ENCODE measurements around the gene DCTN3. TPM values are rescaled to one million over a fixed set of nuclear protein-coding genes. Genes with fewer than 3 reads are reported as not detected.
"Not testable (repeated sequence)": the region's sequence is repeated elsewhere in the genome, so short reads cannot be mapped to it uniquely, and the experiment has no call there.

Gene DCTN3
- total RNA-seq, 1 donor, result 84.0 TPM

- Histone ChIP-seq H3K27ac (ENCODE audit: low read depth, low read length) (no peak overlapping the region), H3K4me1 (ENCODE audit: insufficient read depth, low read length) (peaks cover 21% of the 10 kb centered on the region), H3K4me2 (ENCODE audit: insufficient read depth, low read length) (no peak overlapping the region), H3K27me3 (ENCODE audit: insufficient read depth, low read length) (no peaks in the 10 kb centered on the region), H3K36me3 (ENCODE audit: insufficient read depth, low read length) (no peaks in the 10 kb centered on the region), H3K9me3 (ENCODE audit: low read depth, low read length) (no peaks in the 10 kb centered on the region), H4K20me1 (ENCODE audit: insufficient read depth, low read length) (peaks cover 4% of the 10 kb centered on the region), H2AFZ (ENCODE audit: low read length) (no peak overlapping the region), H3K79me2 (ENCODE audit: insufficient read depth, low read length) (peaks cover 8% of the 10 kb centered on the region), H3K4me3 (ENCODE audit: insufficient read depth, low read length) (no peak overlapping the region)
- DNase-seq (ENCODE audit: insufficient read length, low spot score, missing footprints), result no peak
- TF ChIP-seq CTCF (IDR thresholded peaks at IDR 0.05; ENCODE audit: extremely low read depth, low read depth, low read length), result no peak
Measured at GRCh38 chr9:34642679-34643078, 22.4 kb upstream of the DCTN3 start.

GRCh38 chr9:34639322-34639721 is 19.0 kb upstream of the DCTN3 start:
- H4K20me1 ChIP-seq (ENCODE audit: insufficient read depth, low read length), result peaks cover 12% of the 10 kb centered on the region
- not testable (repeated sequence) for H3K27ac ChIP-seq (ENCODE audit: low read depth, low read length); H3K27me3 ChIP-seq (ENCODE audit: insufficient read depth, low read length); DNase-seq (ENCODE audit: insufficient read length, low spot score, missing footprints); H2AFZ ChIP-seq (ENCODE audit: low read length); H3K9me3 ChIP-seq (ENCODE audit: low read depth, low read length); H3K4me2 ChIP-seq (ENCODE audit: insufficient read depth, low read length); H3K4me3 ChIP-seq (ENCODE audit: insufficient read depth, low read length); H3K36me3 ChIP-seq (ENCODE audit: insufficient read depth, low read length)
- H3K79me2 ChIP-seq (ENCODE audit: insufficient read depth, low read length), result peaks cover 23% of the 10 kb centered on the region
- H3K4me1 ChIP-seq (ENCODE audit: insufficient read depth, low read length), result peaks cover 21% of the 10 kb centered on the region

GRCh38 chr9:34638138-34638445 is 17.8 kb upstream of the DCTN3 start:
- H3K4me1 ChIP-seq (ENCODE audit: insufficient read depth, low read length), result peaks cover 21% of the 10 kb centered on the region
- peak overlapping the region; percentile 89 for H3K4me3 ChIP-seq (ENCODE audit: insufficient read depth, low read length)
- TF ChIP-seq CTCF (IDR thresholded peaks at IDR 0.05; ENCODE audit: extremely low read depth, low read depth, low read length), result no peak
- H2AFZ ChIP-seq (ENCODE audit: low read length), result peak overlapping the region; percentile 95
- H3K79me2 ChIP-seq (ENCODE audit: insufficient read depth, low read length), result peaks cover 23% of the 10 kb centered on the region
- peak overlapping the region; percentile 87 for H3K4me2 ChIP-seq (ENCODE audit: insufficient read depth, low read length)
- H4K20me1 ChIP-seq (ENCODE audit: insufficient read depth, low read length), result peaks cover 18% of the 10 kb centered on the region
- no peaks in the 10 kb centered on the region for H3K9me3 ChIP-seq (ENCODE audit: low read depth, low read length)
- no peak for DNase-seq (ENCODE audit: insufficient read length, low spot score, missing footprints)
- H3K27me3 ChIP-seq (ENCODE audit: insufficient read depth, low read length), result no peaks in the 10 kb centered on the region
- H3K27ac ChIP-seq (ENCODE audit: low read depth, low read length), result peak overlapping the region; percentile 64
- H3K36me3 ChIP-seq (ENCODE audit: insufficient read depth, low read length), result peaks cover 8% of the 10 kb centered on the region

GRCh38 chr9:34637356-34638137 is 17.3 kb upstream of the DCTN3 start, which contains the start of gene SIGMAR1:
SIGMAR1 (minus strand) TSS chr9:34637787; CDS start chr9:34637697, 90 bp downstream.
- H3K4me2 ChIP-seq (ENCODE audit: insufficient read depth, low read length), result peak within 1 kb of the TSS; percentile 87

More at GRCh38 chr9:34637356-34638137, 17.3 kb upstream of the DCTN3 start, which contains the start of gene SIGMAR1:
- peaks cover 21% of the 10 kb centered on the region for H3K4me1 ChIP-seq (ENCODE audit: insufficient read depth, low read length)
- DNase-seq (ENCODE audit: insufficient read length, low spot score, missing footprints), result peak; percentile 98
- H3K27me3 ChIP-seq (ENCODE audit: insufficient read depth, low read length), result no peaks in the 10 kb centered on the region
- H3K79me2 ChIP-seq (ENCODE audit: insufficient read depth, low read length), result peaks cover 23% of the 10 kb centered on the region
- peaks cover 8% of the 10 kb centered on the region for H3K36me3 ChIP-seq (ENCODE audit: insufficient read depth, low read length)
- peaks cover 19% of the 10 kb centered on the region for H4K20me1 ChIP-seq (ENCODE audit: insufficient read depth, low read length)
- no peaks in the 10 kb centered on the region for H3K9me3 ChIP-seq (ENCODE audit: low read depth, low read length)
- TF ChIP-seq CTCF (IDR thresholded peaks at IDR 0.05; ENCODE audit: extremely low read depth, low read depth, low read length), result no peak
- peak within 1 kb of the TSS; percentile 95 for H2AFZ ChIP-seq (ENCODE audit: low read length)
- peak within 1 kb of the TSS; percentile 89 for H3K4me3 ChIP-seq (ENCODE audit: insufficient read depth, low read length)
- H3K27ac ChIP-seq (ENCODE audit: low read depth, low read length), result peak within 1 kb of the TSS; percentile 64
